Glomerular visceral epithelial cell (primary cell): Measurements from ENCODE around the gene COL27A1.
A peak's percentile ranks its signal among the peaks of the same experiment; 100 is the strongest.

Experiments
- DNase-seq: peaks from one replicate; pipeline ENCODE4 v3.0.0-alpha.2; 2016; ENCODE audit errors: extremely low spot score

Gene COL27A1

DNA sequence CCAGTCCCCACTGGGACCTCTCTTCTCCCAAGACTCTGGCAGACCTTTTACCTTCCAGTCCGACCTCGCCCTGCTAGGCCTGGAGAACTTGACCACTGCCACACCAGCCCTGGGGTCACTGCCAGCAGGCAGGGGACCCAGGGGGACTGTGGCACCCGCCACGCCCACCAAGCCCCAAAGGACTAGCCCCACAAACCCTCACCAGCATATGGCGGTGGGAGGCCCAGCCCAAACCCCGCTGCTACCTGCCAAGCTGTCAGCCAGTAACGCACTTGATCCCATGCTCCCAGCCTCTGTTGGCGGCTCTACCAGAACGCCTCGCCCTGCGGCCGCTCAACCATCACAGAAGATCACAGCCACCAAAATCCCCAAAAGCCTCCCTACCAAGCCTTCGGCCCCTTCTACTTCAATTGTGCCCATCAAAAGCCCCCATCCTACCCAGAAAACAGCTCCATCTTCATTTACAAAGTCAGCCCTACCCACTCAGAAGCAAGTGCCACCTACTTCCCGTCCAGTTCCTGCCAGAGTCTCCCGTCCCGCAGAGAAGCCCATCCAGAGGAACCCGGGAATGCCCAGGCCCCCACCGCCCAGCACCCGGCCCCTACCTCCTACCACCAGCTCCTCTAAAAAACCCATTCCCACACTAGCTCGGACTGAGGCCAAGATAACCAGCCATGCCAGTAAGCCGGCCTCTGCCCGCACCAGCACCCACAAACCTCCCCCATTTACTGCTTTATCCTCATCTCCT is 13.1 kb downstream of the COL27A1 start:
- DNase-seq: no peak

DNA sequence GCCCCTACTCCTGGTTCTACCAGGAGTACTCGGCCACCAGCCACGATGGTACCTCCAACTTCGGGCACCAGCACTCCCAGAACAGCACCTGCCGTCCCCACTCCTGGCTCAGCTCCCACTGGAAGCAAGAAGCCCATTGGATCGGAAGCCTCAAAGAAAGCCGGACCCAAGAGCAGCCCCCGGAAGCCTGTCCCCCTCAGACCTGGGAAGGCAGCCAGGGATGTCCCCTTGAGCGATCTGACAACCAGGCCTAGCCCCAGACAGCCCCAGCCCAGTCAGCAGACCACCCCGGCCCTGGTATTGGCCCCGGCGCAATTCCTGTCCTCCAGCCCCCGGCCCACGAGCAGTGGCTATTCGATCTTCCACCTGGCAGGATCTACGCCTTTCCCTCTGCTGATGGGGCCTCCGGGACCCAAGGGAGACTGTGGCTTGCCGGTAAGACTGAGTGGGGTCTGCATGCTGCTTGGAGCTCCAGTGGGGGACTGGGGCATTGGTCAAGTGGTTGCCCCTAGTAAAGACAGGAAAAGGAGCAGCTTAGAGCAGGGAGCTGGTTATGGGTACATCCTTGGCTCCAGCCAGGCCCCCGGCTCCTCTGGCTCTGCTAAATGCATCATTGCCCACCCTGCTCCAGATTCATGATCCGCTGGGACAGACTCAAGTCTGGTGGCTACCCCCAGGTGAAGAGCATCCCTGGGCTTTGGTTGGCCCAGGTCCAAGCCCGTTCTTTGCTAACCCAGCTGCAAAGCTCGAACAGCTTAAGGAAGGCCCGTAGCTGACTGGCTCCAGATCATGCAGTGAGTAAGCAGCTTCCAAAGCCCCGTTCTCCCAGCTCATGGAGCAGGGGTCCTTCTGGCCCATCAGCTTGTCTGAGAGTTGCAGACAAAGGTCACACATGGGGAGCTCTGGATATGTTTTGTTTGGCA is 14.0 kb downstream of the COL27A1 start:
- no peak for DNase-seq

DNA sequence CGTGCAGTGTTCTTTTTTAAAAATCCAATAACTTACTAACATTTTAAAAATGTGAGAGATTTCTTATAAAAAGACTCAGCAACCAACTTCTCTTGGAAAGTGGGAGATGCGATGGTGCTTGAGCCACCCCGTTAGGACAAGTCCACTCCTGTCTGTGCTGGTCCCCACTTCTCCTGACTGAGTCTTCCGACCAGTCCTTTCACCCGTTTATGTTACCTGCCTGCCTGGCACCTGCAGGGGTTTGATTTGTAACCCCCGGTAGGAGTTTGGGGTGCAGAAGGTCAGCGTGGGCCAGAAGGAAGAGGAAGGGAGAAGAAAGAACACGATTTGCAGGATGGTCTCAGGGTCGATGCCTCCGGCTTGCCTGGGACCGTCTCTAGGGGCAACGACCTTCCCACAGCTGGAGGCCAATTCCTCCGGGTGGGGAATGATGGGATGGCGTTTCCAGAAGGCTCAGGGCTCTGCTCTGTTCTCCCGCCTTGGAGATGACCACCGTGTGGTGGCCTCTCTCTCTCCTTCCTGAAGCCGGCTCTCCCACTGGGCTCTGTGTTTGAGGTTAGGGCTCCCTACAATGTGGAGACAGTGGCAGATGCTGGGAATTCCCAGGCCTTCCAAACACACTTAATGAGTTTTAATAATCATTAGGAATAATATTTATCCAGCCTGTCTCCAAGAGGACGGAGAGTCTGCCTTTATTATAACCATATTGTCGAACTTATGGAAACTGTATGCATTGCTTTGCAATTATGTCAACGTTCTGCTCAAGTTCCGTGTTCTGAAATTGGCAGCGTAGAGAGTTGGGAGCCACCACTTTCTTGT is 14.8 kb downstream of the COL27A1 start:
- DNase-seq: no peak

DNA sequence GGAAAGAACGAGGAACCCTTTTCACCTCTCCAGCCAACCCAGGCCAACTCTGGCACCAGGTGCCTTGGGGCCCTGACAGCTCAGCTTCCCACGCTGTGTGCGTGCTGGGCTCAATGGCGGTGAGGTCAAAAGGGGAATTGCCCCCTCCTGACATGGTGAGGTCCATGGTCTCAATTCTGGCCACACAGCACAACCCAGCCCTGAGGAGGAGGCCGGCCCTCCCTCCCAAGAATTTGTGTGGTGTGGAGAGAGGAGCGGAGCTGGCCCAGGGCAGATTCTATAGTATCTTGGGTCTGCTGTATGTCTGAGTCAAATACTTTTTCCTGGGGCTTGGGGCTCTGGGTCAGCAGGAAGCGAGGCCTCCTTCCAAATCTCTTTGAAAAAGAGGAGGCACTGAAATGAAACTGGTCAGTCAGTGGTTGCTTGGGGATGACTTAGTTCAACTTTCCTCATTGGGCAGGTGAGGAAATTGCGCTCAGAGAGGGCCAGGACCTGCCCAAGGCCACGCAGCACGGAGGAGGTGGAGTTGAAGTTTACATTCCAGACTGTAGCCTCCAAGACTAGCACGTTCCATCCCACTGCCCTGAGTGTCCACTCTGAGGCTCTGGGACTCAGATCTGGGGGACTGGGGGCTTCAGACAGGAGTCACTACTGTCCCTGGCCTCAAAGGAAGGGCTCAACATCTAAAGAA is 15.6 kb downstream of the COL27A1 start:
- DNase-seq: no peak

DNA sequence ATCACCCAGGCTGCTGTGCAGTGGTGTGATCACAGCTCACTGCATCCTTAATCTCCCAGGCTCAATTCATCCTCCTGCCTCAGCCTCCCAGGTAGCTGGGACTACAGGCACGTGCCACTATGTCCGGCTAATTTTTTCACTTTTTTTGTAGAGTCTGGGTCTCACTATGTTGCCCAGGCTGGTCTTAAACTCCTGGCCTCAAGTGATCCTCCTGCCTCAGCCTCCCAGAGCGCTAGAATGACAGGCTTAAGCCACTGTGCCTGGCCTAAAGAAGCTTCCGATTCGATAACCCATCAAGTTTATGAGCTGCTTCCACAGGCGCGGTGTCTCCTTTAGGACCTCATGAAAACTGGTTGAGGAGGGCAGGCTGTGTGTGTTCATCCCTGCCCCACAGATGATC is 16.2 kb downstream of the COL27A1 start:
- DNase-seq: no peak

DNA sequence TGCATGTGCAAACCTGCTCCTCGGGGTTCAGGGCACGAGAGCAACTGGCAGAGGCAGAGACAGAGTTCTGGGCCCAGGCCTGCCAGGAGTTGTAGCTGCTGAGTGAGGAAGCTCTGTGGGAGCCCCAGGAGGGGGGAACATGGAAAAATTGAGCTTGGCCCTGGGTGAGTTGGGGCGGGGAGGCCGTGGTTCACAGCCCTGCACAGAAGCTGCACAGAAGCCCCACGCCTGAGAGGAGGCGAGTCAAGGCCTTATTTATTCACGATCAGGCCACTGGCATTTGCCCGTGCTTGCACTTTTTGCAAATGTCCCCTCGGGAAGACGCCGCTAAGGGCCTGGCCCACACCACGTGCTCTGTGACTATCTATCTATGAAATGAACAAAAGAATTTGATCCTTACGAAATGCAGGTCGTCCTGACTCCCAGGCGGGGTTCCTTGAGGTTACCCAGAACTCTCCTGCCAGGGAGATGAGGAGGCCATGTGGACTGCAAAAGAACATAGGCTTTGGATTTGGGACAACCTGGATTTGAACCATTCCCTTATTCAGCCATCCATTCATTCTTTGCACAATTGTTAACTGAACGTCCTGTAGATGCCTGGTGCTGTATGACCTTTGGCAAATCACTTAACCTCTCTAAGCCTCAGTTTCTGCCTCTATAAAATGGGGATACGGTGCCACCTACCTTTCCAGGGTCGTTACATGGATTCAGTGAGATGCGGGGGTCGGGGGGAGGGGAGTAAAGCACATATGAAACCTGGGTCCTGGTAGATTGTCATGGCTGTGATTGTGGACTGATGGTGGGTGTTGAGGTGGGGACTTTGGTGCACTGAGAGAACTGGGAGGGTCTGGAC is 17.9 kb downstream of the COL27A1 start:
- peak; percentile 58 for DNase-seq

DNA sequence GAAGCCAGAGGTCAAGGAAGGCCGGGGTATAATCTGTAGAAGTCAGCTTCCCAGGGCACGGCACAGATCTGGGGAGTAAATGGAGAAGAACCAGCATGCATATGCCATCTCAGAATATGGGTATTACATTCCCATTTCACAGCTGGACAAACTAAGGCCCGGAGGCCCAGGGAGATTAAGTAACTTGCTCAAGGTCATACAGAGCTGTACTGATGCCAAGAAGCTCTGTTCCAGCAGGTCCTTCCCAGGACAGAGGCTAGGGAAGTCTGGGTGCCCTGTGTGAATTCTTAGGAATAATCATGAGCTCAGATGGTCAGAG is 19.2 kb downstream of the COL27A1 start:
- DNase-seq: no peak

DNA sequence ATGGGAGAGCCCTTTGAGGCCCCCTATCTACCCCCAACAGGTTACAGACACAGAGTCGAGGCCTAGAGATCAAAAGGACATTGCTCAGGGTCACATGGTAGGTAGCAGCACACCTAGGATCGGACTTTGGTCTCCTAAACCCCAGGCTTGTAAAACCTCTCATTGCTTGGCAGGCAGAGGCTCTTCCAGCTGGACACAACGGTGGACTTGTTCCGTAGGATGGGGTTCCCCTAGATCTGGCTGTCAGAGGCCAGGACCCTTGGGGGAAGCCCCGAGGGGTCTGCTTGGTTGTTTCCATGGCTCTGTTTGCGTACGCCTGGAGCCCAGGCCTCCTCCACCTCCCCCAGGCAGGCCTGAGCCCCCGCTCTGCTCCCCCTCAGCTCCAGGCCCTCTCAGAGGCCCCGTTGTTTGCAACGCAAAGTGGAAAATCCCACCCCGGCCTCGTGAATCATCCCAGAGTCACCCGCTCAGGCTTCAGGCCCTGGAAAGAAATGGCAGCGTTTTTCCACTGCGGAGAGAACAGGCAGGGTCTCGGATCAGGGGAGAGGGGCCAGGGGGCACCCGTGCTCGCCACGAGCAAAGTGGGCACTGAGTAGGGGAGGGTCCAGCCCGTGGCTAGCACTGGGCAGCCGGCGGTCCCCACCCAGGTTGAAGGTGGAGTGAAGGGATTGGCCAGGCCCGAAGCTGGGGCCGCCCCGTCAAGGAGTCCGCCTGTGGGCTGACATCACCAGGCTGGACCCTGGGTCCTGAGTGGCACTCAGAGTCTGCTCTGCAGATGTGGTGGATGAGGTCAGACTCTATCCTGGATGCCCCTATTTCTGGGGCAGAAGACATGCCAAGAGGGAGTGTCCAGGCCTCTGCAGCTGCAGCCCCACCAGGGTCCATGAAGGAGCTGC is 19.8 kb downstream of the COL27A1 start:
- DNase-seq: peak; percentile 81

DNA sequence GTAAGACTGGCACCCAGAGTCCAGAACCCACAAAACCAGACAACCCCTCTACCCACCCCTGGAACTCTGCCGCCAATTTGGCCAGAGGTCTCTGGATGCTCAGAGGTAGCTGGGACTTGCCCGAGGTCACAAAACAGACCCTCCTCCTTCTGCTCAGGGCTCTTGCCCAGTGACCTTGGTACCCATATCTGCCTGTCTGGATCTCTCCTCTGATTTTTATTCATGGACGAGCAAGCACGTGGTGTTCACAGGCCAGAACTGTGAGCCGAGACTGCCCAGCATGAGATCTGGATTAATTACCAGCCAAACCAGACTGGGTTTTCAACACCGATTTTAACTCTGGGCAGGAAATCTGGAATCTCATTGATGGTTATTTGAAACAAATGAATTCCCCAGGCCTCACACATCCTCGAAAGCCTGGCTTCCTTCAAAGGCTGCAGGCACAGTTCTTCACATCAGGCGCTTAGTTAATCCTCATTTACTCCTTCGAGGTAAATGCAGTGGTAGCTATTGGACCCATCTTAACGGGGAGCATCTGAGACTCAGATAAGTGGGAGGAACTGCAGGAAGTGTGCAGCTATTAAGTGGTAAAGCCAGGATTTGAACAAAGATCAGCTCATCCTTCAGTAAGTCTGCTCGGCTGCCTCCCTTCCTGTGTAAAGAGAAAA is 21.4 kb downstream of the COL27A1 start:
- DNase-seq: no peak

DNA sequence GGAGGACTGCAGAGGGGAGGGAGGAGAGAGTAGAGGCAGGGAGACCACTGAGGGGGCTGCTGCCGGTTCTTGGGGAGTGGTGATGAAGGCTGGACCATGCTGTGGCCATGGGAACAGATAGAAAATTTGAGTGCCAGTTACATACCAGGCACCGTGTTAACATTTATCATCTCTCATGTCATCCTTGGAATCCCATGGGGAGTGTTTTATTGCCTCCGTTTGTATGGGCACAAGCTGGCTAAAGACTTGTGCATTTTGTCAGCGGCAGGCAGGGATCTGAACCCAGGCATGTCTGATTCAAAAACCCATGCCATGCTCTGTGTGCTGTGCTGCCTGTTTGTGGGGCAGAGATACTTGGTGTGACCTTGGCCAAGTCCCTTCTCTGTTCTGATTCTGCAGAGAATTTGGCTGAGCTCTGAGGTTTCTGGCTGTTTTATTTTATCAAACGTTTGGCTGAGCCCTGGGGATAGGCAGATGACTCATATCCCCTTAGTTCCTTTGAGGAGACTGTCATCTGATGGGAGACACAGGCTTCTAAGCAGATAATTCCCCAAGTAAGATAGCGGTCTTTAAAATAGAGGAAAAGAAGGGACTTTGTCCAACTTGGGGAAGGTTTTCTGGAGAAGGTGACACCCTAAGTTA is 22.2 kb downstream of the COL27A1 start:
- peak; percentile 42 for DNase-seq

DNA sequence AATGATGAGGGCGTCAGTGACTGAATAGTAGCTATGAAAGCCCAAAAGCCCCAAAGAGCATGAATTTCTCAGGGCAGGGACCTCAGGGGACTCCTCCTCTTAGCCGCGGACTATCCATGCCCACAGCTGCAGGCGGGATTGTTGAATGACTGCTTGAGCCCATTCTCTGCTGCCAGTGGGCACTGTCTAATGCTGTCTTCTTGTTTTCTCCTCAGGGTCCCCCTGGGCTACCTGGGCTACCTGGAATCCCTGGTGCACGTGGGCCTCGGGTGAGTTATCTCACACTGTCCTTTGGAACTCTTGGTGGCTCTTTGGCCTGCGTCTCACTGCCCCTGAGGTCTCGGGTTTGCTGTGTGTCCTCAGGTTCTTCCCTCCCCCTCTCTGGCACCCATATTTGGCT is 22.7 kb downstream of the COL27A1 start:
- no peak for DNase-seq

DNA sequence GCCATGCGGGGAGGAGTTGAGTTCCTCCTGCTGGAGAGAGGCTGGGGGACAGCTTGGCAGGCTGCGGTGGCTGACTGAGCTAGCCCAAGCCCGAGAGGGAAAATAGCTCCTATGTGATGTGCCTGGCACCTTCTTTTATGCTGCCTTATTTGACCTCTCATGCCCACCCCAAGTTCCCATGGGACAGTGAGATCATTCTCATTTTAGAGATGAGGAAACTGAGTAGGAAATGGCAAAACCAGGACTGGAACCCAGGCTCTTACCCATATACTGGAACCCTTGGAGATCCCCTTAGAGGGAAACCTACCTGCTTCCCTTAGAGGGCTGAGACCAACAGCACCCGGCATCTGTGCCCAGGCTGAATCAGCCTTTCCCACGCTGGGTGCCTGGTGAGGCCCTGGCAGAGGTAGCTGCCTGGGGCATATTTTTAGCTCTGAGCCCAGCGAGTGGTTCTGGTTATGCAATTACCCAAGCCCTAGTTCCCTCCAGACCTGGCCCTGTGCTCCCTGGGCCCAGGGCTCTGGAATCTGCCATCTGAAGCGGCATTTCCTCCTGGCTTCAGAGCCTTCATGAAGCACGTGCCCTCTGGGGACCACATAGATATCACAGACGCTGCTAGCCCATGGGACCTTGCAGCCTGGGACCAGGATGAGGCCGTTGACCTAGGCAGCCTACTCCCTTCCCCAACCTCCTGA is 23.6 kb downstream of the COL27A1 start:
- no peak for DNase-seq

DNA sequence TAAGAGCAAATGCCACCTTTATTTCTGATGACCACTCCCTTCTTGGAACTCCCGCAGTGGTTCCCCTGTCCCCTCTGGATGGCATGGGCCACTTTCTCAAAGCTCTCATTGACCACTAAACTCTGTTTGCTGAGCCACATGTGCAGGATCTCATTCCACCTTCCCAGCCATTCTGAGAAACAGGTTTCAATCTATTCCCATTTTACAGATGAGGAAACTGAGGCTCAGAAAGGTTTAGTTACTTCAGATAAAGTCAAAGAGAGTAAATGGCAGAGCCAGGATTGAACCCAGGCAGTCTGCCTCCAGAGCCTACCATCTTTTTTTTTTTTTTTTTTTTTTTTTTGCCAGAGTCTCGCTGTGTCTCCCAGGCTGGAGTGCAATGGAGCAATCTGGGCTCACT is 24.2 kb downstream of the COL27A1 start:
- DNase-seq: no peak

DNA sequence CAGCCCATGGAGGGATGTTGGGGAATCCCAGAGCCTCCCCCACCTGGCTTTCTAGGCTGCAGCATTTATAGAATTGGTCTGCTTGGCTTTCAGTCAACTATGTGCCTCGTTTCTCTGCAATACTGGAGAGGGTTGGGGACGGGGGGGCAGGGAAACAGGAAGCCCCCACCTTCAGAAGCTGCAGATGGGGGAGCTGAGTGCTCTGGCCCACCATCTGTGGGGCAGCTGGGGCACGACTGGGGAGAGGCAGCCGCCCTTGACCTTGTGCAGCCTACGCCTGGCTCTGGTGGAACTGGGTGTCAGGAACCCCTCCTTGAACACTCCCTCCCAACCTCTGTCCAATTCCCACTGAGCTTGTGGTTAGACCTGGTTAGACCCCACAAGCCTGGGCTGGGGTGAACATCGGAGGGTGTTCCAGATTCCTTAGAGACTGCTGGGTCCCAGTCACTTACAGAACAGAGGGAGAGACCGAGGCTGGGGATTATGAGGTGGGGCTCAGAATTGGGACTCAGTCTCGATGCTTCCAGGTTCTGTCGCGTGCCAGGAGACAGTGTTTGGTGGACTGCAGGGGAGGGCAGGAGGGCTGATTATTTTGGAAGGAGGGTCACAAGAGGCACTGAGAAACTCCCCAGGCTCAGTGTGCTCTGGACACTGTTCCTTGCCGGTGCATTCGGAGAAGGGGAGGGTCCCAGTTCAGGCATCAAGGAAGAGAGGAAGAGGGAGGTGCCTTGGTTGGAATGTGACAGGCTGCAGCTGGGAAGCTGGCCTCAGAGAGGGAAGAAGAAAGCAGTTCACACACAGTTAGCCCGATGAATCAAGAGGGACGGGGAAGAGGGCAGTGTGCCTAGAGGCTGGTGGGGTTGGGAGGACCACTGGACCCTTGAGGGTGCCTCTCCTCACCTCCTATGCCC is 25.6 kb downstream of the COL27A1 start:
- DNase-seq: no peak

DNA sequence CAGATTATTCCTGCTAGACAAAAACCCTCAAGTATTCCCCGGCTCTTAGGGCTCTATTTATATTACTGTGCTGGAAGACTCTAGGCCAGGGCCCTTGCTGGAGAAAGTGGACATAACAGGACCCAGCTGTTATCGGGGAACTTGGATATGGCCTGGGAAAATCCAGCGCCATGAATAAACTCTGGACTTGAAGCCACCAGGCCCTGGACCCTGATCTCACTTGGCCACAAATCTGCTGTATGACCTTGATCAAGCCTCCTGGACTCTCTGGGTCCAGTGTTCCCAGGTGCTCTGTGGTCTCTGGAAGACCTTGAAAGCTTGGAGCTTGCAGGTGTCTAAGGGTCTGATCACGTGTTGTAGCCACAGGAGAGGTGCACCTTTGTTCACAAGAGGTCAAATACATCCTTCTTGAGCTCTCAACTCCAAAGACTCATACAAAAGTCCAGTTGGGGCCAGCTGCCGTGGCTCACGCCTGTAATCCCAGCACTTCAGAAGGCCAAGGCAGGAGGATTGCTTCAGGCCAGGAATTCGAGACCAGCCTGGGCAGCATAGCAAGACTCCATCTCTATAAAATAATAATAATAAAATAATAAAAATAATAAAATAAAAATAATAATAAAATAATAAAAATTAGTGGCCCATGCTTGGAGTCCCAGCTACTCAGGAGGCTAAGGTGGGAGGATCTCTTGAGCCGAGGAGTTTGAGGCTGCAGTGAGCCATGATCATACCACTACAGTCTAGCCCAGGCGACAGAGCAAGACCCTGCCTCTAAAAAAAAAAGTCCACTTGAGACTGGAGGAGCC is 26.5 kb downstream of the COL27A1 start:
- no peak for DNase-seq

DNA sequence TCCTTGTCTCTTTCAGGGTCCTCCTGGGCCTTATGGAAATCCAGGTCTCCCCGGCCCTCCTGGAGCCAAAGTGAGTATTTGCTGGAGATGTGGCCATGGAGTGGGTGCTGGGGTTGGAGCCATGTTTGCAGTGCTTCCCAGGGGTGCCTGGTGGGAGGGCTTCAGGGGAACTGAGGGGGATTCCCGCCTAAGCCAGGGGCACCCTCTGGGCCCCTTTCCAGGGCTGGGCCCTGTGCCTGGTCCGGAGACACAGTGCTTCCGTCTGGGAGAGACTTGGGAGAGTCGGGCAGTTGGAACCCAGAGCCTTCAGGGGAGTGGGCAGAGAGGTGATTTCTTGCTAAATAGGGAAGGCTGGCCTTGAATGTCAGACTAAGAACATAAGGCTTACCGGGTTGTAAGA is 27.7 kb downstream of the COL27A1 start:
- no peak for DNase-seq
